Measurements from ENCODE around the gene CFAP69.
"Not testable (repeated sequence)": the region's sequence is repeated elsewhere in the genome, so short reads cannot be mapped to it uniquely, and the experiment has no call there.

CFAP69 gene

DNA sequence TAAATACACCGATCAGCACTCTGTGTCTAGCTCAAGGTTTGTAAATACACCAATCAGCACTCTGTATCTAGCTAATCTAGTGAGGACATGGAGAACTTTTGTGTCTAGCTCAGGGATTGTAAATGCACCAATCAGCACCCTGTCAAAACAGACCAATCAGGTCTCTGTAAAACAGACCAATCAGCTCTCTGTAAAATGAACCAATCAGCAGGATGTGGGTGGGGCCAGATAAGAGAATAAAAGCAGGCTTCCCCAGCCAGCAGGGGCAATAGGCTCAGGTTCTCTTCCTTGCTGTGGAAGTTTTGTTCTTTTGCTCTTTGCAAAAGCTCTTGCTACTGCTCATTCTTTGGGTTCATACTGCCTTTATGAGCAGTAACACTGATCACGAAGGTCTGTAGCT is 90.0 kb downstream of the CFAP69 start:
- in situ Hi-C loops (cut with HindIII; ENCODE audit: low sequenced_read_pairs) = not testable (repeated sequence)

DNA sequence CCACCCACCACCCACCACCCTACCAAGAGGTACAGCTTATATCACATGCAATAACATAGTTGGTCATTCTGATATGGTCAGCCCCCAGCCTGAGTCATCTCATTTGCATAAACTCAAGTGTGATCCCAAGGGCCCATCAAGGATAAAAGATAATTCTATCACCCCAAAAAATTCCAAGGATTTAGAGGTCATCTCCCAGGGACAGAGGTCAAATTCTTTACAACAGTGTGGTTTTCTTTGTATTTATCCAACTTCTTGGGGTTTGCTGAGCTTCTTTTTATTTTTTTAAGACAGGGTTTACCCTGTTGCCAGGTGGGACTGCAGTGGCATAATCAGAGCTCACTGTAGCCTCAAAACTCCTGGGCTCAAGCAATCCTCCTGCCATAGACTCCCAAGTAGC is 92.1 kb downstream of the CFAP69 start:
- in situ Hi-C loops (cut with HindIII; ENCODE audit: low sequenced_read_pairs) = no loop called here

GRCh38 chr7:90345016-90345415 is 100.0 kb downstream of the CFAP69 start:
- in situ Hi-C loops (cut with HindIII; ENCODE audit: low sequenced_read_pairs) = no loop called here

- in situ Hi-C loops (cut with HindIII; ENCODE audit: low sequenced_read_pairs) = no loop called here
Observed at GRCh38 chr7:90345595-90346335, 100.8 kb downstream of the CFAP69 start.

DNA sequence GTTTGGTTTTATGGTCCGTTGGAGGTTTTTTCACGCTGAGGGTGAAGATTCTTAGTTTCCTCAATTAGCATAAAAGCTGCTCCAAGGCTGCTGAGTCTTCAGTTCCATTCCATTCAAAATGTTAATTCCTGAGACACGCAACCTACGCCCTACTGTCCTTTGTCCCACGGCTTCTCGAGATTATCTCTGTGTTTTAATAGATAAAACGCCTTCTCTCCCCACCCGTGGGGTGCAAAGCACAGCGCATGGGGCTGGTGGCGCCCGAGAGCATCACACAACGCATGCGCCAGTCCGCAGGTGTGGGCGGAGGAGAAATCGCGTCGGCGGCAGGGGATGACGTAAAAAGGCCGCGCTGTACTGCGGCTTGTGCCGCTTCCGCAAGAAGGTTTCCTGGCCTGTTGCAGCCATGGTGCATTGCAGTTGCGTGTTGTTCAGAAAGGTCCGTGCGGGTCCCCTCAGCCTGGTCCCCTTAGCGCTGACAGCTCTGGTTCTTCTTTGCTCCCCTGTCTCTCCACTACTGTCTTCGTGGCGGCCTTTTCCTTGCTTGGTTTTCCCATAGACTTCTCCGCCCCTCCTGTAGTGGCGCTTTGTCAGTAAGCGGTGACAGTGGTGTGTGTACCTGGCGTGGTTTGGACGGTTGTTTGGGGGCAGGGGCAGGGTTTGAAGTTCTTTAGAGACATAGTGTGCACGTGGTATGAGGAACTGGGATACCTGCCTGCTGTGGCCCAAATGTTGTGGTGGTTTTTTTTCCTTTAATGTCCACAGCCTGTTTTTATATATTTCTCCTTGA is 101.6 kb downstream of the CFAP69 start, which contains the start of gene GTPBP10:
Gene GTPBP10 (plus strand): TSS at position 381 of the 790 bp plus-strand sequence. CDS start 26 bp downstream, at position 407.
- in situ Hi-C loops (cut with HindIII; ENCODE audit: low sequenced_read_pairs) = no loop called here

DNA sequence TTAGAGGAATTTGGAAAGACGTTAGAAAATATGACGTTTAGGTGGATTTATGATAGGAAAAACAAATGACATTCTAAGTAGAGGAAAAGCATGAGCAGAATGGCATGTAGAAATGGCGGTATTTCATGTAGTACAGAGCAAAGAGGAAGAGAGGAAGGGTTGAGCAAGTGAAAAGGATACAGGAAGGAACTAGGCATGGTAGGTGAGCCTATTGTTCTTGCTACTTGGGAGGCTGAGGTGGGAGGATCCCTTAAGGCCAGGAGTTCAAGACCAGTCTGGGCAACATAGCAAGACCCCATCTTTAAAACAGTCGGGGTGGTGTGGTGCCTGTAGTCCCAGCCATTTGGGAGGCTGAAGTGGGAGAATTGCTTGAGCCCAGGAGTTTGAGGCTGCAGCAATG is 102.8 kb downstream of the CFAP69 start:
- in situ Hi-C loops (cut with HindIII; ENCODE audit: low sequenced_read_pairs) = no loop called here

DNA sequence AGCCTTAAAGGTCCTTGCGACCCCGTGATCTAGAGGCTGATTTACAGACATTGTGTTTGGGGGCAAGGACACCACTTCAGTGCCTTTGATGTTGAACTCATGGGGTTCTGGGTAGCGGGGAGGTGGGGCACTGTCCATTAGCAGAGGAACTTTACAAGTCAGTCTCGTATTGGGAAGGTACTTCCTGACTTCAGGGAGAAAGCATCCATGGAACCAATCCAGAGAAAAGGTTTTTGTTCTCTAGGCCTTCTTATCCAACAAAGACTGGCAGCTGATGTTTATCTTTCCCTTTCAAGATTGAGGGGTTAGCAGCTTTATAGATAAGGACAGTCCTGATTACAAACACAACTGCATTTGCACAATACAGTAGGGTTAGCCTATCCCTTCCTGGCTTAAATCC is 104.3 kb downstream of the CFAP69 start:
- in situ Hi-C loops (cut with HindIII; ENCODE audit: low sequenced_read_pairs) = no loop called here

- in situ Hi-C loops (cut with HindIII; ENCODE audit: low sequenced_read_pairs) = not testable (repeated sequence)
Observed at GRCh38 chr7:90350032-90350431, 105.1 kb downstream of the CFAP69 start.

DNA sequence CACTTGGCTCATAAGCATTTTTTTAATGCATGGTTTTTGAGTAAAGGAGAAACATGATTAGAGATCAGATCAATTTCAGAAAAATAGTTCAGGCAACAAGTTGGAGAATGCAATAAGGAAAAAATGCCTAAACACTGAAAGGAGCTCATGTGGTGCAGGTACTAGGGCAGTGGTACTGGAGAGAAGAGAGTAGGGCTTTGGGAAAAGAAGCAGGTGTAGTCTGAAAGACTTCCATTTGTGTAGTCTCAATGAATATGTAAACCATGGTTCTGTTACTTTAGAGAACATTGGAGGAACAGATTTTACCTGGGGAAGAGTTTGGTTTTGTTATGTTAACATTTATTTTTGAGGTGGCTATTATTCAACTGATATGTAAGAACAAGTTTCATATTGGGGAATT is 107.0 kb downstream of the CFAP69 start:
- in situ Hi-C loops (cut with HindIII; ENCODE audit: low sequenced_read_pairs) = no loop called here
